Neuronal stem cell (in vitro differentiated cells): ENCODE measurements around the gene NKIRAS1.
A peak's percentile ranks its signal among the peaks of the same experiment; 100 is the strongest.

Experiments used
- DNase-seq: peaks from one replicate; pipeline ENCODE4 v3.0.0-alpha.2; 2013; ENCODE audit warnings: low spot score
- H2AFZ ChIP-seq: one replicate; pipeline ENCODE4 v1.6.1; 2013; ENCODE audit warnings: mild to moderate bottlenecking, low read length, inconsistent platforms
- H2AK5ac ChIP-seq: 2 replicates; pipeline ENCODE4 v1.6.1; 2013; ENCODE audit warnings: low read depth, mild to moderate bottlenecking, inconsistent platforms, low read length, moderate library complexity, mixed read lengths
- H2BK120ac ChIP-seq: 2 replicates; pipeline ENCODE4 v1.6.1; 2013; ENCODE audit warnings: low read depth, mild to moderate bottlenecking, inconsistent platforms, low read length, moderate library complexity, mixed read lengths
- H2BK12ac ChIP-seq: one replicate; pipeline ENCODE4 v1.6.1; 2013; ENCODE audit warnings: low read length, inconsistent platforms
- H2BK15ac ChIP-seq: 2 replicates; pipeline ENCODE4 v1.6.1; 2013; ENCODE audit warnings: mild to moderate bottlenecking, low read length, inconsistent platforms, mixed read lengths
- H2BK5ac ChIP-seq: one replicate; pipeline ENCODE4 v1.6.1; 2013; ENCODE audit warnings: inconsistent platforms, mild to moderate bottlenecking, low read length, moderate library complexity
- H3K14ac ChIP-seq: one replicate; pipeline ENCODE4 v1.6.1; 2013; ENCODE audit warnings: low read length, inconsistent platforms
- H3K18ac ChIP-seq: 2 replicates; pipeline ENCODE4 v1.6.1; 2013; ENCODE audit warnings: low read length, inconsistent platforms
- H3K23ac ChIP-seq: 2 replicates; pipeline ENCODE4 v1.6.1; 2013; ENCODE audit warnings: low read depth, mild to moderate bottlenecking, mixed read lengths, low read length, inconsistent platforms; ENCODE audit not compliant: poor library complexity
- H3K27ac ChIP-seq: replicated peaks from 3 replicates; pipeline ENCODE4 v1.5.1; 2013; ENCODE audit warnings: low read length, inconsistent platforms
- H3K27me3 ChIP-seq, 3 experiments: 2 replicates each; pipeline ENCODE4 v1.6.1; 2013; ENCODE audit warnings: low read length in 3 of 3, mild to moderate bottlenecking in 2 of 3, inconsistent platforms in 1 of 3, low read depth in 1 of 3, mixed read lengths in 1 of 3, moderate library complexity in 1 of 3; ENCODE audit not compliant: control insufficient read depth in 3 of 3, insufficient read depth in 3 of 3
- H3K36me3 ChIP-seq, 2 donors: replicated peaks in 1 of 2; 2 replicates each; pipeline ENCODE4 v1.6.1; 2013; ENCODE audit warnings: low read length in 2 of 2; ENCODE audit not compliant: control insufficient read depth in 2 of 2, insufficient read depth in 2 of 2
- H3K4ac ChIP-seq: 2 replicates; pipeline ENCODE4 v1.6.1; 2013; ENCODE audit warnings: inconsistent platforms, mild to moderate bottlenecking, low read length, moderate library complexity
- H3K4me1 ChIP-seq, 2 donors: 1 replicate in 1 of 2; 2 replicates in 1 of 2; pipeline ENCODE4 v1.6.1; 2013; ENCODE audit warnings: low read length in 2 of 2, low read depth in 1 of 2; ENCODE audit not compliant: control insufficient read depth in 2 of 2, insufficient read depth in 1 of 2
- H3K4me2 ChIP-seq: one replicate; pipeline ENCODE4 v1.6.1; 2013; ENCODE audit warnings: mild to moderate bottlenecking, low read length, inconsistent platforms; ENCODE audit not compliant: insufficient read depth, poor library complexity, severe bottlenecking
- H3K4me3 ChIP-seq, 2 donors: 2 replicates each; pipeline ENCODE4 v1.5.1; 2013; ENCODE audit warnings: low read length in 2 of 2, mild to moderate bottlenecking in 2 of 2, inconsistent platforms in 1 of 2, moderate library complexity in 1 of 2
- H3K79me1 ChIP-seq: one replicate; pipeline ENCODE4 v1.6.1; 2013; ENCODE audit warnings: low read depth, mild to moderate bottlenecking, inconsistent platforms, low read length, moderate library complexity
- H3K9ac ChIP-seq: one replicate; pipeline ENCODE4 v1.6.1; 2013; ENCODE audit warnings: mild to moderate bottlenecking, low read depth, low read length, inconsistent platforms; ENCODE audit not compliant: poor library complexity
- H3K9me3 ChIP-seq, 2 donors: replicated peaks in 1 of 2; 2 replicates each; pipeline versions ENCODE3 to v1.6.1; 2013; ENCODE audit warnings: low read length in 2 of 2, mild to moderate bottlenecking in 2 of 2, inconsistent platforms in 1 of 2, low read depth in 1 of 2, mixed read lengths in 1 of 2, moderate library complexity in 1 of 2; ENCODE audit not compliant: control insufficient read depth in 2 of 2, insufficient read depth in 1 of 2
- H4K8ac ChIP-seq: one replicate; pipeline ENCODE4 v1.6.1; 2013; ENCODE audit warnings: low read depth, mild to moderate bottlenecking, inconsistent platforms, low read length, moderate library complexity
- H4K91ac ChIP-seq: one replicate; pipeline ENCODE4 v1.6.1; 2013; ENCODE audit warnings: low read length, low read depth, mild to moderate bottlenecking, inconsistent platforms; ENCODE audit not compliant: poor library complexity
- WGBS, 2 donors: extraction: QIAGEN DNeasy Blood & Tissue Kit; methylation state at CpG; one replicate each; pipeline ENCODE4 v1.1.7; 2013; ENCODE audit warnings: missing lambda C conversion rate in 2 of 2, mixed read lengths in 1 of 2; ENCODE audit not compliant: insufficient read length in 2 of 2, insufficient replicate concordance in 1 of 2; ENCODE audit errors: extremely low coverage in 2 of 2; 5-methylcytosine and 5-hydroxymethylcytosine counted together

The NKIRAS1 gene

DNA sequence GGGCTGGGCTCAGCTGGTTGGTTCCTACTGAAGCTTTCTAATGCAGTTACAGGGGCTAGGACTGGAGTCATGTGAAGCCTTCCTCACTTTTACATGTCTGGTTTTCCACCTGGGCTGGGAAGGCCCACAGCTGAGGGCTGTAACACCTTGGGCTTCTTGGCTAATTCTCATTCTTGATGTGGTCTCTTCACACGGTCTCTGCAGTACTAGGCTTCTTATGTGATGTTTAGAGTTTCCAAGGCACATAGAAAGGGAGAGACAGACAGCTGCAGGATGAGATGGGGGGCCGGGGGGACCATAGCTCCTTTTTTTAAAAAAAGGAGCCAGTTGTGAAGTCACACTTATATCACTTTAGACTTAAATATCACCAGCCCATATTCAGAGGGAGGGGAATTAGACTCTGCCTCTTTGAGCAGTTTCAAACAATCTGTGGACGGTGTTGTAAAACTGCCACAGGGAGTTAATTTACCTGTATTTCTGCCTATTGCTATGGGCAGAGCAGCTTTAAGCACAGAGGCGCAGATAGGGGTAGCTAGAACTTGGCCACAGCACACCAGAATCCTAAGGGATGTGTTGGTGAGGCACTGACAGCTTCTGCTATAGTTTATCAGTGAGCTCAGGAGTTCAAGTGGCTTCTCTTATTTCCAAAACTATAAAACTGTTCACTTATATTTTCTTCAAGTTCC lies 46.7 kb downstream of the NKIRAS1 start:
- Histone ChIP-seq H3K9me3 (peaks cover 0 to 1% of the 10 kb centered on the region in 2 donors), H3K27me3 (no peaks in the 10 kb centered on the region), H3K4me1 (peaks cover 14 to 22% of the 10 kb centered on the region in 2 donors), H2BK5ac (no peak overlapping the region), H3K23ac (no peak overlapping the region), H3K4me2 (no peak overlapping the region), H4K8ac (no peak overlapping the region), H3K14ac (no peak overlapping the region), H2BK12ac (no peak overlapping the region), H3K18ac (no peak overlapping the region), H3K9ac (no peak overlapping the region), H2AFZ (no peak overlapping the region), H4K91ac (no peak overlapping the region), H3K79me1 (peaks cover 3% of the 10 kb centered on the region), H3K27ac (peak overlapping the region; percentile 35), H2BK120ac (no peak overlapping the region), H3K4ac (no peak overlapping the region), H2AK5ac (no peak overlapping the region), H2BK15ac (no peak overlapping the region), H3K36me3 (no peaks in the 10 kb centered on the region), H3K4me3 (no peak overlapping the region)
- WGBS, 2 donors: no CpG with 5 or more reads among the region's 4 CpGs
- no peak for DNase-seq

DNA sequence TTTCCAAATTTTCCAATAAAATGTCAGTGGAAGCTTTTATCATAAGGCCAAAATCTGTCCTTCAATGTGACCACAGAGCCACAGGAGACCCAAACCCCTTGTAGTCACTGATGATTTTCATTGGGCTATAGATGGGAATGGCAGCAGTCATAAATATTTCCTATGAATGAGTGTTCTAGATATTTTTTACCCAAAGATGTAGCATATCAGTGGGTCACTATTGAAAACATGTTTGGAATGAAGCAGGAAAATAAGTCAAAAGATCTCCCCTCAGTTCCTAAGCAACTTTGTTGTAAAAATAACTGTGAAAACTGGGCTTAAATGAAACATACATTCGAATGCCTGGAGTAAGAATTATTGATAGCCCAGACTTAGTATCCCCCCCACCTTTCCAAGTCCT lies 49.0 kb downstream of the NKIRAS1 start:
- Histone ChIP-seq H3K4ac (no peak overlapping the region), H3K9me3 (peaks cover 0 to 1% of the 10 kb centered on the region in 2 donors), H3K4me1 (peaks cover 17 to 37% of the 10 kb centered on the region in 2 donors), H3K23ac (no peak overlapping the region), H2BK5ac (no peak overlapping the region), H3K27me3 (no peaks in the 10 kb centered on the region), H3K4me3 (no peak overlapping the region), H2AK5ac (no peak overlapping the region), H3K27ac (no peak overlapping the region), H3K79me1 (peaks cover 2% of the 10 kb centered on the region), H4K8ac (no peak overlapping the region), H3K18ac (no peak overlapping the region), H2AFZ (no peak overlapping the region), H2BK120ac (no peak overlapping the region), H3K9ac (no peak overlapping the region), H2BK12ac (no peak overlapping the region), H2BK15ac (no peak overlapping the region), H3K36me3 (no peaks in the 10 kb centered on the region), H4K91ac (no peak overlapping the region), H3K14ac (no peak overlapping the region), H3K4me2 (no peak overlapping the region)
- DNase-seq: no peak
- no CpG with 5 or more reads among the region's 1 CpG for WGBS, 2 donors

DNA sequence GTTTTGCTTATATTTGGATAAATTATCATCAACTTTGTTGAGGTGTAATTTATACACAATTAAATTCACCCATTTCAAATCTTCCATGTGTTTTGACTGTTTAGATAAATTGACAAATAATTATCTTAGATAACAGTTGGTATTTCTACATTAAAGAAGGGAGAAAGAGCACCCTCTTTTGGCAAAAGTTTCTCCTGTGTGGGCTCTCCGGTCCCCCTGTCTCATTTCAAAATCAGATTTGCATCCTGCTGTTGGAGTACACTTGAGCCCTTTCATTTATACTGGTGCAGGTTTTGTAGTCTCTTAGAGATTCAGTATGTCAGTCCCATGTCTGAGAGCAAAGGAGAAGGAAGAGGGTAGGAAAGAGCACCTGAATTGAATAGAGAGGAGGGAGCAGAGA lies 49.4 kb downstream of the NKIRAS1 start:
- Histone ChIP-seq H3K23ac (no peak overlapping the region), H3K4me3 (no peak overlapping the region), H3K9ac (no peak overlapping the region), H3K27me3 (no peaks in the 10 kb centered on the region), H3K36me3 (no peaks in the 10 kb centered on the region), H3K4me2 (no peak overlapping the region), H3K27ac (no peak overlapping the region), H4K91ac (no peak overlapping the region), H2BK12ac (no peak overlapping the region), H3K14ac (no peak overlapping the region), H3K4me1 (peaks cover 17 to 37% of the 10 kb centered on the region in 2 donors), H2AK5ac (no peak overlapping the region), H2AFZ (no peak overlapping the region), H3K9me3 (peaks cover 0 to 1% of the 10 kb centered on the region in 2 donors), H3K4ac (no peak overlapping the region), H2BK120ac (no peak overlapping the region), H2BK5ac (no peak overlapping the region), H3K79me1 (peaks cover 2% of the 10 kb centered on the region), H3K18ac (no peak overlapping the region), H4K8ac (no peak overlapping the region), H2BK15ac (no peak overlapping the region)
- WGBS, 2 donors: no CpG with 5 or more reads among the region's 1 CpG
- no peak for DNase-seq

DNA sequence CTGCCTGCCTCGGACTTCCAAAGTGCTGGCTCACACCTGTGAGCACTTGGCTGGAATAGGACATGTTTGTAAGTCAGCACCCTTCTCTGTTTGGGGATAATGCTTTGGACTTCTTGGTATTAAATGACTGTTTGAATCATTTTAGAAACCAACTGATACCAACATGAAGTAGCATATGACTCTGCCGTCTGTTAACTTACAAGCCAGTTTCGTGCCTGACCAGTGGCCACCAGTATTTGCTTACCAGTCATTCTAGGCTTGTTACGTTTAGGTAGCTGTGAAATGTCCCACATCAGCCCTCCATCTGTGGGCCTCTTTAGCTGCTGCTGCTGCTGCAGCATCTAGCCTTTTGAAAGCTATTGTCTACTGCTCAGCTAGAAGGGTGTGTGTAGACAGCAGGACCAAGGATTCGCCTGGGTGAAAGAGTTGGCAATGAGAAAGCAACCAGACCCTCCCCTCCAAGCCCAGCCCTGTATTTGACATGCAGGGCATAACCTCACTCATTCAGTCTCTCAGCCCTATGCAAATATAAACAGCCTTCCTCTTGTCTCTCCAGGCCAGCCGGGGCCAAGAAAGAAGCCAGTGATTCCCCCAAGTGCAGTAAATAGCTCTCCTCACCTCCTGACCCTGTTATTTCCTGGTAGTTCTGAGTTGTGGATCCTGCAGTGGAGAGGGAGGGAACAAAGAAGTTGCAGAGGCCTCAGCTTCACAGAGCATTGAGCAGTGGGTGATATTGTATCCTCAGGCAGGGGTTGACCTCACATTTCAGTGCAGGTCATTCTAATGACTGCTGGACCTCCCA lies 51.0 kb downstream of the NKIRAS1 start:
- H3K36me3 ChIP-seq: peaks cover 3 to 8% of the 10 kb centered on the region in 2 donors
- peaks cover 5% of the 10 kb centered on the region for H3K79me1 ChIP-seq
- no peak overlapping the region for H4K8ac ChIP-seq
- no peak overlapping the region for H2BK15ac ChIP-seq
- no peak overlapping the region for H2AK5ac ChIP-seq
- no peak overlapping the region for H2BK120ac ChIP-seq
- no peak overlapping the region for H3K14ac ChIP-seq
- no peak overlapping the region for H3K4ac ChIP-seq
- H3K4me2 ChIP-seq: no peak overlapping the region
- WGBS, 2 donors: no CpG with 5 or more reads among the region's 6 CpGs
- H3K4me1 ChIP-seq: peaks cover 17 to 37% of the 10 kb centered on the region in 2 donors
- H3K23ac ChIP-seq: no peak overlapping the region
- H3K27me3 ChIP-seq: no peaks in the 10 kb centered on the region
- peak overlapping the region; percentile 46 for H3K9ac ChIP-seq
- no peak overlapping the region for H3K4me3 ChIP-seq
- H3K18ac ChIP-seq: no peak overlapping the region
- H4K91ac ChIP-seq: no peak overlapping the region
- no peak overlapping the region for H3K27ac ChIP-seq
- H2AFZ ChIP-seq: no peak overlapping the region
- DNase-seq: peak; percentile 71
- H3K9me3 ChIP-seq: peaks cover 1 to 3% of the 10 kb centered on the region in 2 donors
- H2BK12ac ChIP-seq: no peak overlapping the region
- no peak overlapping the region for H2BK5ac ChIP-seq
